Keratinocyte (primary cell): ENCODE data around the gene FSTL5. TPM values are rescaled to one million over a fixed set of nuclear protein-coding genes. Genes with fewer than 3 reads are reported as not detected.

Experiments used
- DNase-seq: peaks from one replicate; pipeline ENCODE4 v3.0.0-alpha.2; 2011; ENCODE audit warnings: low read depth, missing footprints, low spot score
- FAIRE-seq: peaks from 2 replicates; lab custom pipeline; 2011; peaks lifted over from hg19 to GRCh38; lab: Jason Lieb, UNC
- H2AFZ ChIP-seq: 2 replicates; pipeline ENCODE4 v1.6.0; 2012; ENCODE audit warnings: low read length, control low read depth, inconsistent platforms; ENCODE audit not compliant: control insufficient read depth
- H3K27ac ChIP-seq: 2 replicates; pipeline ENCODE4 v1.5.1; 2011; ENCODE audit warnings: low read length; ENCODE audit not compliant: control insufficient read depth, insufficient read depth
- H3K27me3 ChIP-seq: 3 replicates; pipeline ENCODE4 v1.6.0; 2011; ENCODE audit warnings: low read length; ENCODE audit not compliant: control insufficient read depth, insufficient read depth; ENCODE audit errors: extremely low read depth
- H3K36me3 ChIP-seq, 2 experiments: 2 replicates in 1 of 2; 3 replicates in 1 of 2; pipeline ENCODE4 v1.5.1; 2011; ENCODE audit warnings: low read length in 2 of 2, mild to moderate bottlenecking in 1 of 2; ENCODE audit not compliant: control insufficient read depth in 2 of 2, insufficient read depth in 2 of 2; ENCODE audit errors: extremely low read depth in 1 of 2
- H3K4me1 ChIP-seq: 3 replicates; pipeline ENCODE4 v1.5.1; 2011; ENCODE audit warnings: low read length; ENCODE audit not compliant: control insufficient read depth, insufficient read depth; ENCODE audit errors: extremely low read depth
- H3K4me2 ChIP-seq: 3 replicates; pipeline ENCODE4 v1.6.0; 2011; ENCODE audit warnings: low read depth, low read length; ENCODE audit not compliant: control insufficient read depth, insufficient read depth; ENCODE audit errors: extremely low read depth
- H3K4me3 ChIP-seq, 3 experiments: fragments of 200-600 bp in 1 of 3; sonication (generic) in 1 of 3; 2 replicates in 2 of 3; 3 replicates in 1 of 3; pipeline ENCODE4 v1.5.1; 2011 to 2016; ENCODE audit warnings: low read length in 3 of 3, mild to moderate bottlenecking in 3 of 3, control low read depth in 2 of 3, inconsistent platforms in 1 of 3, low read depth in 1 of 3, mixed read lengths in 1 of 3, mixed run types in 1 of 3, moderate library complexity in 1 of 3; ENCODE audit not compliant: control insufficient read depth in 2 of 3, insufficient read depth in 2 of 3; ENCODE audit errors: extremely low read depth in 1 of 3
- H3K79me2 ChIP-seq: 2 replicates; pipeline ENCODE4 v1.6.0; 2012; ENCODE audit warnings: low read length; ENCODE audit not compliant: control insufficient read depth, insufficient read depth
- H3K9ac ChIP-seq: 3 replicates; pipeline ENCODE4 v1.6.0; 2011; ENCODE audit warnings: low read length; ENCODE audit not compliant: control insufficient read depth, insufficient read depth; ENCODE audit errors: extremely low read depth
- H3K9me1 ChIP-seq: 3 replicates; pipeline ENCODE4 v1.6.0; 2011; ENCODE audit warnings: low read length; ENCODE audit not compliant: control insufficient read depth, insufficient read depth; ENCODE audit errors: extremely low read depth
- H3K9me3 ChIP-seq: 2 replicates; pipeline ENCODE4 v1.5.1; 2012; ENCODE audit warnings: low read depth, low read length; ENCODE audit not compliant: control insufficient read depth
- H4K20me1 ChIP-seq: 3 replicates; pipeline ENCODE4 v1.6.0; 2011; ENCODE audit warnings: low read length; ENCODE audit not compliant: control insufficient read depth, insufficient read depth; ENCODE audit errors: extremely low read depth
- EZH2 ChIP-seq: IDR thresholded peaks from one replicate; pipeline ENCODE4 v1.6.1; 2012; ENCODE audit warnings: inconsistent platforms, mild to moderate bottlenecking, low read length, moderate library complexity
- dilution Hi-C: fragments of 300-500 bp; cut with MboI; formaldehyde crosslinking; loops from one replicate; pipeline ENCODE4 v1.7.0; 2020; ENCODE audit warnings: low sequenced_read_pairs; ENCODE audit not compliant: extremely low pct_ligation_motif_present
- polyA plus RNA-seq, 5 experiments: library from polyadenylated mRNA; depleted of rRNA in 3 of 5; stranded (reverse) in 3 of 5; stranded (forward) in 1 of 5; unstranded in 1 of 5; fragments of >200 nt; gene quantifications; 1 replicate in 1 of 5; 2 replicates in 3 of 5; 3 replicates in 1 of 5; pipeline versions ENCODE4 v1.2.1 to v1.2.3, GENCODE V29; 2011 to 2012; ENCODE audit warnings: missing spikeins in 2 of 5, low read depth in 1 of 5, low replicate concordance in 1 of 5
- TF ChIP-seq, protein P1 (sequence below), 3 experiments: IDR thresholded peaks in 1 of 3; conservative IDR thresholded peaks in 1 of 3; optimal IDR thresholded peaks in 1 of 3; 2 replicates in 2 of 3; 3 replicates in 1 of 3; pipeline versions ENCODE3 to v1.5.1; 2011; ENCODE audit warnings: low read length in 3 of 3, mild to moderate bottlenecking in 3 of 3, moderate library complexity in 2 of 3, control low read depth in 1 of 3, inconsistent platforms in 1 of 3; ENCODE audit not compliant: insufficient read depth in 2 of 3; ENCODE audit errors: extremely low read depth in 1 of 3

Gene FSTL5
- polyA plus RNA-seq, 1 donor (not counting 4 experiments of a cell fraction or from before 2014, with no cell fraction given) = not detected

DNA sequence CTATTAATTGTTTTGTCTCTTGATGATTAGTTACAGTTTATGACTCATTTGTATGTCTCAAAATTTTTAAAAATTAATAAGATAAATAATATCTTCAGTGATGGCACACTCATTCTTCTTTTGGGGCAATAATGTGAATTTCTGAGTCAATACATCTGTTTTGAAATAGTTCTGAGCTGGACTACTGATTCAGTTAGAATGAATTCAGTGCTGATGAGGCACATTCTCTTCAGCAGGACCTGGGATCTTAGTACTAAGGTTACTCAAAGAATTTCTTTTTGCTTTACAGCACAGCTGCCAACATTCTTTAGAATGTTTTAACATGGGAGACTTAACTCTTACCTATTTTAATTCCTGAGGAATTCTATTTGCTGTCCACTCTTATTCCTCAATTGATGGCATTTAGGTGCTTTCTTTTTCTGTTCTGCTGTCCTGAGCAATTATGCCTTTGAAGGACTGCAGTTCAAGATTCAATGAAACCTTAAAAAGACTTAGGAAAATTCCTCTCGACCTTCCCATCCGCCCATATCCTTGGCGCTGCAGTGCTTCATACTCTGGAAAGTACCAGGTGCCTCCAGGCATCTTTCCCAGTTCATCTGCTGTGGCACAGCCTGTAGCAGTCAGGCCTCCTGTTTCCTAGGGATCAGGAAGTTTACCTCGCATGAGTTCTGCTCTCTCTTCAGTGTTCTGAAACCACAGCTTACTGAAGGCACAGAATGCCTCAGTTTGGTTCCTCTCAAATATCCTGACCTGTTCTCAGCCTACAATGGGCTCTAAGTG, 213.7 kb downstream of the FSTL5 start:
- H3K4me1 ChIP-seq = no peaks in the 10 kb centered on the region
- TF ChIP-seq, protein P1, sequence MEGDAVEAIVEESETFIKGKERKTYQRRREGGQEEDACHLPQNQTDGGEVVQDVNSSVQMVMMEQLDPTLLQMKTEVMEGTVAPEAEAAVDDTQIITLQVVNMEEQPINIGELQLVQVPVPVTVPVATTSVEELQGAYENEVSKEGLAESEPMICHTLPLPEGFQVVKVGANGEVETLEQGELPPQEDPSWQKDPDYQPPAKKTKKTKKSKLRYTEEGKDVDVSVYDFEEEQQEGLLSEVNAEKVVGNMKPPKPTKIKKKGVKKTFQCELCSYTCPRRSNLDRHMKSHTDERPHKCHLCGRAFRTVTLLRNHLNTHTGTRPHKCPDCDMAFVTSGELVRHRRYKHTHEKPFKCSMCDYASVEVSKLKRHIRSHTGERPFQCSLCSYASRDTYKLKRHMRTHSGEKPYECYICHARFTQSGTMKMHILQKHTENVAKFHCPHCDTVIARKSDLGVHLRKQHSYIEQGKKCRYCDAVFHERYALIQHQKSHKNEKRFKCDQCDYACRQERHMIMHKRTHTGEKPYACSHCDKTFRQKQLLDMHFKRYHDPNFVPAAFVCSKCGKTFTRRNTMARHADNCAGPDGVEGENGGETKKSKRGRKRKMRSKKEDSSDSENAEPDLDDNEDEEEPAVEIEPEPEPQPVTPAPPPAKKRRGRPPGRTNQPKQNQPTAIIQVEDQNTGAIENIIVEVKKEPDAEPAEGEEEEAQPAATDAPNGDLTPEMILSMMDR (optimal IDR thresholded peaks at IDR 0.05 in 1 of 3, IDR thresholded peaks at IDR 0.05 in 1 of 3, conservative IDR thresholded peaks at IDR 0.05 in 1 of 3; ENCODE audit: extremely low read depth in 1 of 3, insufficient read depth in 2 of 3, low read length in 3 of 3) = no peak
- TF ChIP-seq EZH2 = no peak
- no peaks in the 10 kb centered on the region for H3K9me1 ChIP-seq
- no peaks in the 10 kb centered on the region for H3K27me3 ChIP-seq
- no peak overlapping the region for H3K4me3 ChIP-seq
- H4K20me1 ChIP-seq = no peaks in the 10 kb centered on the region
- no peak overlapping the region for H2AFZ ChIP-seq
- FAIRE-seq = no peak
- dilution Hi-C loops = no loop called here
- no peak for DNase-seq
- no peak overlapping the region for H3K27ac ChIP-seq
- no peak overlapping the region for H3K9ac ChIP-seq
- H3K36me3 ChIP-seq = no peaks in the 10 kb centered on the region
- H3K79me2 ChIP-seq = no peaks in the 10 kb centered on the region
- H3K9me3 ChIP-seq = no peaks in the 10 kb centered on the region
- H3K4me2 ChIP-seq = no peak overlapping the region

DNA sequence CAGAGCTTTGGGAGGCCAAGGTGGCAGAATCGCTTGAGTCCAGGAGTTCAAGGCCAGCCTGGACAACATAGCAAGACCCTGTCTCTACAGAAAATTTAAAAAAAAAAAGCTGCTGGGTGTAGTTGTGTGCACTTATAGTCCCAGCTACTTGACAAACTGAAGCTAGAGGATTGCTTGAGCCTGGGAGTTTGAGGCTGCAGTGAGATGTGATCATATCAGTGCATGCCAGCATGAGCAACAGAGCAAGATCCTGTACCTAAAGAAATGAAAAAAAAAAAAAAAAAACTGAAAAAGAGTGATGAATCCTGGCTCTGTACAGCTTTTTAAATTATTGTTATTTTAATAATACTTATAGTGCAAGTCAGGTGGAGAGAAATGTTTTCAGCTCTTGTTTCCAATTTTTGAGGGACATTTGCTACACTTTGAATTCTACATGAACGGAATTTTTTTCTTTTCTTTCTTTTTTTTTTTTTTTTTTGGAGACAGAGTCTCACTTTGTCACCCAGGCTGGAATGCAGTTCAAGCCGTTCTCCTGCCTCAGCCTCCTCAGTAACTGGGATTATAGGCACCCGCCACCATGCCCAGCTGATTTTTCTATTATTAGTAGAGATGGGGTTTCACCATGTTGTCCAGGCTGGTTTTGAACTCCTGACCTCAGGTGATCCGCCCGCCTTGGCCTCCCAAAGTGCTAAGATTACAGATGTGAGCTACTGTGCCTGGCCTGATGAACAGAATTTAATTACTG, 215.6 kb downstream of the FSTL5 start:
- Histone ChIP-seq H4K20me1 (no peaks in the 10 kb centered on the region), H3K27ac (no peak overlapping the region), H3K36me3 (no peaks in the 10 kb centered on the region), H3K9me1 (no peaks in the 10 kb centered on the region), H3K79me2 (no peaks in the 10 kb centered on the region), H3K27me3 (no peaks in the 10 kb centered on the region), H3K4me2 (no peak overlapping the region), H3K9me3 (no peaks in the 10 kb centered on the region), H3K9ac (no peak overlapping the region), H2AFZ (no peak overlapping the region), H3K4me1 (no peaks in the 10 kb centered on the region), H3K4me3 (no peak overlapping the region)
- FAIRE-seq = no peak
- DNase-seq = no peak
- dilution Hi-C loops = no loop called here
- TF ChIP-seq, protein P1 (optimal IDR thresholded peaks at IDR 0.05 in 1 of 3, IDR thresholded peaks at IDR 0.05 in 1 of 3, conservative IDR thresholded peaks at IDR 0.05 in 1 of 3; ENCODE audit: extremely low read depth in 1 of 3, insufficient read depth in 2 of 3, low read length in 3 of 3) = no peak
- no peak for TF ChIP-seq EZH2
